GM23338 (cell line): Measurements from ENCODE around the gene SLC39A13. TPM values are rescaled to one million over a fixed set of nuclear protein-coding genes. Genes with fewer than 3 reads are reported as not detected.

ENCODE experiments used
- ATAC-seq: fragments of 200-7000 bp; cut with Tn5 transposase; 3 replicates; pipeline ENCODE4 v1.9.1; 2020
- DNase-seq: peaks from one replicate; pipeline ENCODE4 v3.0.0-alpha.2; 2015; ENCODE audit warnings: low spot score
- H2AFZ ChIP-seq: fragments of 200-600 bp; sonication (generic); 2 replicates; pipeline ENCODE4 v1.8.0; 2016; ENCODE audit warnings: antibody characterized with exemption, mild to moderate bottlenecking, moderate library complexity
- H3F3A ChIP-seq: fragments of 200-600 bp; sonication (generic); replicated peaks from 2 replicates; pipeline ENCODE4 v1.8.0; 2017; ENCODE audit warnings: antibody characterized with exemption, mixed run types, low read depth
- H3K27ac ChIP-seq: fragments of 200-600 bp; sonication (generic); 2 replicates; pipeline ENCODE4 v1.6.1; 2016; ENCODE audit warnings: low read depth
- H3K27me3 ChIP-seq: fragments of 200-600 bp; sonication (generic); 2 replicates; pipeline ENCODE4 v1.8.0; 2016; ENCODE audit warnings: mild to moderate bottlenecking, mixed run types, moderate library complexity; ENCODE audit not compliant: insufficient read depth
- H3K36me3 ChIP-seq: fragments of 200-600 bp; sonication (generic); 2 replicates; pipeline ENCODE4 v1.8.0; 2016; ENCODE audit warnings: mild to moderate bottlenecking; ENCODE audit not compliant: insufficient read depth
- H3K4me1 ChIP-seq: fragments of 200-600 bp; sonication (generic); 2 replicates; pipeline ENCODE4 v1.8.0; 2016; ENCODE audit warnings: mild to moderate bottlenecking, moderate library complexity; ENCODE audit not compliant: insufficient read depth
- H3K4me2 ChIP-seq: fragments of 200-600 bp; sonication (generic); 2 replicates; pipeline ENCODE4 v1.7.1; 2017; ENCODE audit warnings: mixed run types
- H3K4me3 ChIP-seq: fragments of 200-600 bp; sonication (generic); 2 replicates; pipeline ENCODE4 v1.6.1; 2016; ENCODE audit warnings: mixed run types
- H3K79me2 ChIP-seq: fragments of 200-600 bp; sonication (generic); replicated peaks from 2 replicates; pipeline ENCODE4 v1.8.0; 2017; ENCODE audit warnings: mild to moderate bottlenecking; ENCODE audit not compliant: insufficient read depth
- H3K9me2 ChIP-seq: fragments of 200-600 bp; sonication (generic); 2 replicates; pipeline ENCODE4 v1.8.0; 2017; ENCODE audit not compliant: insufficient read depth
- H4K20me1 ChIP-seq: fragments of 200-600 bp; sonication (generic); replicated peaks from 2 replicates; pipeline ENCODE4 v1.8.0; 2017; ENCODE audit warnings: mild to moderate bottlenecking; ENCODE audit not compliant: insufficient read depth
- H3K27ac Mint-ChIP-seq: 2 replicates; pipeline ENCODE4 v1.8.0; 2020; ENCODE audit warnings: inconsistent platforms, mild to moderate bottlenecking, moderate library complexity, mixed read lengths
- H3K27me3 Mint-ChIP-seq: 3 replicates; pipeline ENCODE4 v1.8.0; 2022; ENCODE audit warnings: low read depth, mild to moderate bottlenecking, moderate library complexity, mixed read lengths, inconsistent platforms; ENCODE audit not compliant: insufficient read depth, poor library complexity
- H3K36me3 Mint-ChIP-seq: 3 replicates; pipeline ENCODE4 v1.8.0; 2021; ENCODE audit warnings: low read depth, mild to moderate bottlenecking, inconsistent platforms, moderate library complexity, mixed read lengths
- H3K4me1 Mint-ChIP-seq: 3 replicates; pipeline ENCODE4 v1.8.0; 2020; ENCODE audit warnings: mild to moderate bottlenecking, inconsistent platforms, mixed read lengths
- H3K4me3 Mint-ChIP-seq: 3 replicates; pipeline ENCODE4 v1.8.0; 2021; ENCODE audit warnings: moderate library complexity, mild to moderate bottlenecking, inconsistent platforms, mixed read lengths
- H3K9me3 Mint-ChIP-seq: 3 replicates; pipeline ENCODE4 v1.8.0; 2020; ENCODE audit warnings: moderate library complexity, mild to moderate bottlenecking, inconsistent platforms, mixed read lengths
- CREB1 ChIP-seq: fragments of 250-450 bp; sonication (Bioruptor Pico); IDR thresholded peaks from 2 replicates; pipeline ENCODE4 v1.5.0; 2020; ENCODE audit warnings: low read depth, mild to moderate bottlenecking, moderate library complexity
- EZH2 ChIP-seq: fragments of 200-600 bp; sonication (generic); IDR thresholded peaks from one replicate; pipeline ENCODE4 v1.8.0; 2017; ENCODE audit warnings: antibody characterized with exemption, mild to moderate bottlenecking, low read depth; ENCODE audit not compliant: unreplicated experiment
- EZH2phosphoT487 ChIP-seq: fragments of 200-600 bp; sonication (generic); IDR thresholded peaks from one replicate; pipeline ENCODE4 v1.8.1; 2018; ENCODE audit warnings: antibody characterized with exemption; ENCODE audit not compliant: unreplicated experiment
- JUNB ChIP-seq: IDR thresholded peaks from one replicate; pipeline ENCODE4 v1.6.1; 2016; ENCODE audit warnings: antibody characterized with exemption; ENCODE audit not compliant: unreplicated experiment
- NANOG ChIP-seq: IDR thresholded peaks from 2 replicates; pipeline ENCODE4 v1.6.1; 2016; ENCODE audit warnings: antibody characterized with exemption, borderline replicate concordance
- POLR2AphosphoS5 ChIP-seq: IDR thresholded peaks from 2 replicates; pipeline ENCODE4 v1.6.1; 2016; ENCODE audit warnings: antibody characterized with exemption, low read depth
- STAT1 ChIP-seq: IDR thresholded peaks from one replicate; pipeline ENCODE4 v1.6.1; 2016; ENCODE audit warnings: antibody characterized with exemption; ENCODE audit not compliant: unreplicated experiment
- ZNF114 ChIP-seq: fragments of 250-450 bp; sonication (Bioruptor Pico); IDR thresholded peaks from 2 replicates; pipeline ENCODE4 v1.5.0; 2020; ENCODE audit warnings: mild to moderate bottlenecking, moderate library complexity
- ZNF331 ChIP-seq: fragments of 250-450 bp; sonication (Bioruptor Pico); IDR thresholded peaks from 2 replicates; pipeline ENCODE4 v1.5.0; 2020; ENCODE audit warnings: low read depth, mild to moderate bottlenecking, moderate library complexity
- polyA plus RNA-seq: library from polyadenylated mRNA; unstranded; fragments of >200 nt; fragmentation: Nextera tagmentation; extraction: Ambion mirVana; gene quantifications from 2 replicates; pipeline ENCODE4 v1.2.1, GENCODE V29; 2016
- total RNA-seq: library from RNA; depleted of rRNA; stranded (reverse); fragments of >200 nt; shearing (Covaris generic); gene quantifications from 2 replicates; pipeline ENCODE4 v1.2.3, GENCODE V29; 2014
- TF ChIP-seq, protein P1 (sequence below): IDR thresholded peaks from 2 replicates; pipeline ENCODE4 v1.6.1; 2016; ENCODE audit warnings: antibody characterized with exemption
- TF ChIP-seq, protein P2 (sequence below): IDR thresholded peaks from one replicate; pipeline ENCODE4 v1.6.1; 2018; ENCODE audit warnings: antibody characterized with exemption; ENCODE audit not compliant: unreplicated experiment
- TF ChIP-seq, protein P3 (sequence below), 2 experiments: fragments of 200-600 bp in 1 of 2; sonication (generic) in 1 of 2; conservative IDR thresholded peaks; 2 replicates each; pipeline versions ENCODE4 v1.5.1 to v1.6.1; 2016 to 2017; ENCODE audit warnings: antibody characterized with exemption in 2 of 2, low read depth in 2 of 2, mild to moderate bottlenecking in 2 of 2, moderate library complexity in 1 of 2
- TF ChIP-seq, protein P4 (sequence below): fragments of 250-450 bp; sonication (Bioruptor Pico); IDR thresholded peaks from 2 replicates; pipeline ENCODE4 v1.5.0; 2020; ENCODE audit warnings: mild to moderate bottlenecking, moderate library complexity

Gene SLC39A13
- total and polyA plus RNA-seq, 2 experiments from 2014 or later, result 15.8 to 32.7 TPM

DNA sequence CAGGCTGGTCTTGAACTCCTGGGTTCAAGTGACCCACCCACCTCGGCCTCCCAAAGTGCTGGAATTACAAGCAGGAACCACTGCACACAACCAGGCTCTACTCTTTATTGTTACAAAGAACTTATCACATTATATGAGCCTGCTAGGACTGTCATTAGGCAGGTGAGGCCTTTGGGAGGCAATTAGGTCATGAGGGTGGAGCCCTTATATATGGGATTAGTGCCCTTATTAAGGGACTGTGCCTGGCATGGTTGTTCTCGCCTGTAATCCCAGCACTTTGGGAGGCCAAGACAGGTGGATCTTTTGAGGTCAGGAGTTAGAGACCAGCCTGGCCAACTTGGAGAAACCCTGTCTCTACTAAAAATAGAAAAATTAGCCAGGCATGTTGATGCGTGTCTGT, 28.3 kb downstream of the SLC39A13 start:
- Mint-ChIP-seq H3K9me3 (no peaks in the 10 kb centered on the region; the same call in 2 of the 3 replicates), H3K4me1 (no peaks in the 10 kb centered on the region), H3K4me3 (no peak overlapping the region), H3K27ac (no peak overlapping the region), H3K36me3 (no peaks in the 10 kb centered on the region), H3K27me3 (peaks cover 2% of the 10 kb centered on the region)
- Histone ChIP-seq H3K27ac (no peak overlapping the region), H3K4me1 (no peaks in the 10 kb centered on the region), H3K27me3 (no peaks in the 10 kb centered on the region), H3K4me2 (no peak overlapping the region), H3K79me2 (no peaks in the 10 kb centered on the region), H3F3A (no peaks in the 10 kb centered on the region), H3K9me2 (no peaks in the 10 kb centered on the region), H3K4me3 (no peak overlapping the region), H4K20me1 (no peaks in the 10 kb centered on the region), H2AFZ (no peak overlapping the region), H3K36me3 (no peaks in the 10 kb centered on the region)
- ATAC-seq (no peak), DNase-seq (no peak)
- TF ChIP-seq POLR2AphosphoS5 (no peak), ZNF331 (CRISPR knock-in tag) (no peak), JUNB (no peak), EZH2phosphoT487 (no peak), NANOG (no peak), ZNF114 (CRISPR knock-in tag) (no peak), CREB1 (no peak), STAT1 (no peak), EZH2 (no peak)
- TF ChIP-seq, protein P1, sequence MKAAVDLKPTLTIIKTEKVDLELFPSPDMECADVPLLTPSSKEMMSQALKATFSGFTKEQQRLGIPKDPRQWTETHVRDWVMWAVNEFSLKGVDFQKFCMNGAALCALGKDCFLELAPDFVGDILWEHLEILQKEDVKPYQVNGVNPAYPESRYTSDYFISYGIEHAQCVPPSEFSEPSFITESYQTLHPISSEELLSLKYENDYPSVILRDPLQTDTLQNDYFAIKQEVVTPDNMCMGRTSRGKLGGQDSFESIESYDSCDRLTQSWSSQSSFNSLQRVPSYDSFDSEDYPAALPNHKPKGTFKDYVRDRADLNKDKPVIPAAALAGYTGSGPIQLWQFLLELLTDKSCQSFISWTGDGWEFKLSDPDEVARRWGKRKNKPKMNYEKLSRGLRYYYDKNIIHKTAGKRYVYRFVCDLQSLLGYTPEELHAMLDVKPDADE, result no peak
- TF ChIP-seq, protein P2, sequence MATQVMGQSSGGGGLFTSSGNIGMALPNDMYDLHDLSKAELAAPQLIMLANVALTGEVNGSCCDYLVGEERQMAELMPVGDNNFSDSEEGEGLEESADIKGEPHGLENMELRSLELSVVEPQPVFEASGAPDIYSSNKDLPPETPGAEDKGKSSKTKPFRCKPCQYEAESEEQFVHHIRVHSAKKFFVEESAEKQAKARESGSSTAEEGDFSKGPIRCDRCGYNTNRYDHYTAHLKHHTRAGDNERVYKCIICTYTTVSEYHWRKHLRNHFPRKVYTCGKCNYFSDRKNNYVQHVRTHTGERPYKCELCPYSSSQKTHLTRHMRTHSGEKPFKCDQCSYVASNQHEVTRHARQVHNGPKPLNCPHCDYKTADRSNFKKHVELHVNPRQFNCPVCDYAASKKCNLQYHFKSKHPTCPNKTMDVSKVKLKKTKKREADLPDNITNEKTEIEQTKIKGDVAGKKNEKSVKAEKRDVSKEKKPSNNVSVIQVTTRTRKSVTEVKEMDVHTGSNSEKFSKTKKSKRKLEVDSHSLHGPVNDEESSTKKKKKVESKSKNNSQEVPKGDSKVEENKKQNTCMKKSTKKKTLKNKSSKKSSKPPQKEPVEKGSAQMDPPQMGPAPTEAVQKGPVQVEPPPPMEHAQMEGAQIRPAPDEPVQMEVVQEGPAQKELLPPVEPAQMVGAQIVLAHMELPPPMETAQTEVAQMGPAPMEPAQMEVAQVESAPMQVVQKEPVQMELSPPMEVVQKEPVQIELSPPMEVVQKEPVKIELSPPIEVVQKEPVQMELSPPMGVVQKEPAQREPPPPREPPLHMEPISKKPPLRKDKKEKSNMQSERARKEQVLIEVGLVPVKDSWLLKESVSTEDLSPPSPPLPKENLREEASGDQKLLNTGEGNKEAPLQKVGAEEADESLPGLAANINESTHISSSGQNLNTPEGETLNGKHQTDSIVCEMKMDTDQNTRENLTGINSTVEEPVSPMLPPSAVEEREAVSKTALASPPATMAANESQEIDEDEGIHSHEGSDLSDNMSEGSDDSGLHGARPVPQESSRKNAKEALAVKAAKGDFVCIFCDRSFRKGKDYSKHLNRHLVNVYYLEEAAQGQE, result no peak
- TF ChIP-seq, protein P3, sequence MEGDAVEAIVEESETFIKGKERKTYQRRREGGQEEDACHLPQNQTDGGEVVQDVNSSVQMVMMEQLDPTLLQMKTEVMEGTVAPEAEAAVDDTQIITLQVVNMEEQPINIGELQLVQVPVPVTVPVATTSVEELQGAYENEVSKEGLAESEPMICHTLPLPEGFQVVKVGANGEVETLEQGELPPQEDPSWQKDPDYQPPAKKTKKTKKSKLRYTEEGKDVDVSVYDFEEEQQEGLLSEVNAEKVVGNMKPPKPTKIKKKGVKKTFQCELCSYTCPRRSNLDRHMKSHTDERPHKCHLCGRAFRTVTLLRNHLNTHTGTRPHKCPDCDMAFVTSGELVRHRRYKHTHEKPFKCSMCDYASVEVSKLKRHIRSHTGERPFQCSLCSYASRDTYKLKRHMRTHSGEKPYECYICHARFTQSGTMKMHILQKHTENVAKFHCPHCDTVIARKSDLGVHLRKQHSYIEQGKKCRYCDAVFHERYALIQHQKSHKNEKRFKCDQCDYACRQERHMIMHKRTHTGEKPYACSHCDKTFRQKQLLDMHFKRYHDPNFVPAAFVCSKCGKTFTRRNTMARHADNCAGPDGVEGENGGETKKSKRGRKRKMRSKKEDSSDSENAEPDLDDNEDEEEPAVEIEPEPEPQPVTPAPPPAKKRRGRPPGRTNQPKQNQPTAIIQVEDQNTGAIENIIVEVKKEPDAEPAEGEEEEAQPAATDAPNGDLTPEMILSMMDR (conservative IDR thresholded peaks at IDR 0.05; ENCODE audit: low read depth in 2 of 2), result no peak
- TF ChIP-seq, protein P4, sequence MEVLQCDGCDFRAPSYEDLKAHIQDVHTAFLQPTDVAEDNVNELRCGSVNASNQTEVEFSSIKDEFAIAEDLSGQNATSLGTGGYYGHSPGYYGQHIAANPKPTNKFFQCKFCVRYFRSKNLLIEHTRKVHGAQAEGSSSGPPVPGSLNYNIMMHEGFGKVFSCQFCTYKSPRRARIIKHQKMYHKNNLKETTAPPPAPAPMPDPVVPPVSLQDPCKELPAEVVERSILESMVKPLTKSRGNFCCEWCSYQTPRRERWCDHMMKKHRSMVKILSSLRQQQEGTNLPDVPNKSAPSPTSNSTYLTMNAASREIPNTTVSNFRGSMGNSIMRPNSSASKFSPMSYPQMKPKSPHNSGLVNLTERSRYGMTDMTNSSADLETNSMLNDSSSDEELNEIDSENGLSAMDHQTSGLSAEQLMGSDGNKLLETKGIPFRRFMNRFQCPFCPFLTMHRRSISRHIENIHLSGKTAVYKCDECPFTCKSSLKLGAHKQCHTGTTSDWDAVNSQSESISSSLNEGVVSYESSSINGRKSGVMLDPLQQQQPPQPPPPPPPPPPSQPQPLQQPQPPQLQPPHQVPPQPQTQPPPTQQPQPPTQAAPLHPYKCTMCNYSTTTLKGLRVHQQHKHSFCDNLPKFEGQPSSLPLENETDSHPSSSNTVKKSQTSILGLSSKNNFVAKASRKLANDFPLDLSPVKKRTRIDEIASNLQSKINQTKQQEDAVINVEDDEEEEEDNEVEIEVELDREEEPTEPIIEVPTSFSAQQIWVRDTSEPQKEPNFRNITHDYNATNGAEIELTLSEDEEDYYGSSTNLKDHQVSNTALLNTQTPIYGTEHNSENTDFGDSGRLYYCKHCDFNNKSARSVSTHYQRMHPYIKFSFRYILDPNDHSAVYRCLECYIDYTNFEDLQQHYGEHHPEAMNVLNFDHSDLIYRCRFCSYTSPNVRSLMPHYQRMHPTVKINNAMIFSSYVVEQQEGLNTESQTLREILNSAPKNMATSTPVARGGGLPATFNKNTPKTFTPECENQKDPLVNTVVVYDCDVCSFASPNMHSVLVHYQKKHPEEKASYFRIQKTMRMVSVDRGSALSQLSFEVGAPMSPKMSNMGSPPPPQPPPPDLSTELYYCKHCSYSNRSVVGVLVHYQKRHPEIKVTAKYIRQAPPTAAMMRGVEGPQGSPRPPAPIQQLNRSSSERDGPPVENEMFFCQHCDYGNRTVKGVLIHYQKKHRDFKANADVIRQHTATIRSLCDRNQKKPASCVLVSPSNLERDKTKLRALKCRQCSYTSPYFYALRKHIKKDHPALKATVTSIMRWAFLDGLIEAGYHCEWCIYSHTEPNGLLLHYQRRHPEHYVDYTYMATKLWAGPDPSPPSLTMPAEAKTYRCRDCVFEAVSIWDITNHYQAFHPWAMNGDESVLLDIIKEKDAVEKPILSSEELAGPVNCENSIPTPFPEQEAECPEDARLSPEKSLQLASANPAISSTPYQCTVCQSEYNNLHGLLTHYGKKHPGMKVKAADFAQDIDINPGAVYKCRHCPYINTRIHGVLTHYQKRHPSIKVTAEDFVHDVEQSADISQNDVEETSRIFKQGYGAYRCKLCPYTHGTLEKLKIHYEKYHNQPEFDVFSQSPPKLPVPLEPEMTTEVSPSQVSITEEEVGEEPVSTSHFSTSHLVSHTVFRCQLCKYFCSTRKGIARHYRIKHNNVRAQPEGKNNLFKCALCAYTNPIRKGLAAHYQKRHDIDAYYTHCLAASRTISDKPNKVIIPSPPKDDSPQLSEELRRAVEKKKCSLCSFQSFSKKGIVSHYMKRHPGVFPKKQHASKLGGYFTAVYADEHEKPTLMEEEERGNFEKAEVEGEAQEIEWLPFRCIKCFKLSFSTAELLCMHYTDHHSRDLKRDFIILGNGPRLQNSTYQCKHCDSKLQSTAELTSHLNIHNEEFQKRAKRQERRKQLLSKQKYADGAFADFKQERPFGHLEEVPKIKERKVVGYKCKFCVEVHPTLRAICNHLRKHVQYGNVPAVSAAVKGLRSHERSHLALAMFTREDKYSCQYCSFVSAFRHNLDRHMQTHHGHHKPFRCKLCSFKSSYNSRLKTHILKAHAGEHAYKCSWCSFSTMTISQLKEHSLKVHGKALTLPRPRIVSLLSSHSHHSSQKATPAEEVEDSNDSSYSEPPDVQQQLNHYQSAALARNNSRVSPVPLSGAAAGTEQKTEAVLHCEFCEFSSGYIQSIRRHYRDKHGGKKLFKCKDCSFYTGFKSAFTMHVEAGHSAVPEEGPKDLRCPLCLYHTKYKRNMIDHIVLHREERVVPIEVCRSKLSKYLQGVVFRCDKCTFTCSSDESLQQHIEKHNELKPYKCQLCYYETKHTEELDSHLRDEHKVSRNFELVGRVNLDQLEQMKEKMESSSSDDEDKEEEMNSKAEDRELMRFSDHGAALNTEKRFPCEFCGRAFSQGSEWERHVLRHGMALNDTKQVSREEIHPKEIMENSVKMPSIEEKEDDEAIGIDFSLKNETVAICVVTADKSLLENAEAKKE (CRISPR knock-in tag), result no peak
